Suprapubic skin (tissue), 4 donors: ENCODE results near the gene SLC7A9. TPM values are rescaled to one million over a fixed set of nuclear protein-coding genes. Genes with fewer than 3 reads are reported as not detected.

Experiments
- DNase-seq, 2 donors: peaks; one replicate each; pipeline ENCODE4 v3.0.0-alpha.2; 2019; ENCODE audit warnings: low spot score in 2 of 2
- H3K27ac ChIP-seq: fragments of 200-600 bp; sonication (generic); one replicate; pipeline ENCODE4 v1.5.1; 2019
- H3K27me3 ChIP-seq: fragments of 200-600 bp; sonication (generic); one replicate; pipeline ENCODE4 v1.5.1; 2019
- H3K36me3 ChIP-seq: fragments of 200-600 bp; sonication (generic); one replicate; pipeline ENCODE4 v1.5.1; 2019
- H3K4me1 ChIP-seq: fragments of 200-600 bp; sonication (generic); one replicate; pipeline ENCODE4 v1.5.1; 2019
- H3K4me3 ChIP-seq: fragments of 200-600 bp; sonication (generic); one replicate; pipeline ENCODE4 v1.5.1; 2019; ENCODE audit warnings: mild to moderate bottlenecking
- H3K9me3 ChIP-seq: fragments of 200-600 bp; sonication (generic); one replicate; pipeline ENCODE4 v1.5.1; 2019
- CTCF ChIP-seq, 2 donors: fragments of 200-600 bp in 1 of 2; fragments of 450-650 bp in 1 of 2; sonication (generic) in 1 of 2; IDR thresholded peaks; one replicate each; pipeline ENCODE4 v1.5.1; 2016 to 2019; ENCODE audit warnings: antibody characterized with exemption in 2 of 2, mild to moderate bottlenecking in 1 of 2, moderate library complexity in 1 of 2
- EP300 ChIP-seq: sonication (generic); formaldehyde crosslinking; IDR thresholded peaks from one replicate; pipeline ENCODE4 v1.6.1; 2017; ENCODE audit warnings: antibody characterized with exemption
- POLR2A ChIP-seq, 2 donors: fragments of 450-650 bp; IDR thresholded peaks; one replicate each; pipeline ENCODE4 v1.6.1; 2017; ENCODE audit warnings: antibody characterized with exemption in 2 of 2, mild to moderate bottlenecking in 2 of 2, moderate library complexity in 2 of 2
- POLR2AphosphoS5 ChIP-seq, 3 donors: sonication (generic); formaldehyde crosslinking; IDR thresholded peaks; one replicate each; pipeline ENCODE4 v1.6.1; 2017; ENCODE audit warnings: antibody characterized with exemption in 3 of 3
- WGBS: methylation state at CpG from one replicate; pipeline ENCODE4 v1.1.5; 2018; 5-methylcytosine and 5-hydroxymethylcytosine counted together
- total RNA-seq, 4 donors: library from RNA; depleted of rRNA; stranded (reverse); fragments of >200 nt; gene quantifications; one replicate each; pipeline ENCODE4 v1.1.0, GENCODE V29; 2016

SLC7A9 gene
- total RNA-seq, 4 donors from 2014 or later, result 0.40 to 1.7 (median 1.1) TPM; not detected in 1

GRCh38 chr19:32876919-32877285 is 7.3 kb upstream of the SLC7A9 start:
- H3K4me1 ChIP-seq, result no peaks in the 10 kb centered on the region
- H3K36me3 ChIP-seq, result peaks cover 24% of the 10 kb centered on the region
- H3K4me3 ChIP-seq, result no peak overlapping the region
- TF ChIP-seq EP300 (no peak), POLR2AphosphoS5 (IDR thresholded peaks at IDR 0.05) (no peak), CTCF (IDR thresholded peaks at IDR 0.05) (no peak), POLR2A (IDR thresholded peaks at IDR 0.05) (no peak)
- H3K27me3 ChIP-seq, result no peaks in the 10 kb centered on the region
- H3K9me3 ChIP-seq, result no peaks in the 10 kb centered on the region
- no peak for DNase-seq
- 87% methylated on average over 12 of the region's 12 CpGs for WGBS
- H3K27ac ChIP-seq, result no peak overlapping the region

- no peak overlapping the region for H3K27ac ChIP-seq
- DNase-seq, result no peak
- H3K4me1 ChIP-seq, result no peaks in the 10 kb centered on the region
- H3K36me3 ChIP-seq, result peaks cover 24% of the 10 kb centered on the region
- 84% methylated on average over 9 of the region's 9 CpGs for WGBS
- H3K9me3 ChIP-seq, result no peaks in the 10 kb centered on the region
- H3K4me3 ChIP-seq, result no peak overlapping the region
- no peaks in the 10 kb centered on the region for H3K27me3 ChIP-seq
- TF ChIP-seq POLR2A (IDR thresholded peaks at IDR 0.05), result no peak
- TF ChIP-seq CTCF (IDR thresholded peaks at IDR 0.05), result no peak
- TF ChIP-seq POLR2AphosphoS5 (IDR thresholded peaks at IDR 0.05), result no peak
- no peak for TF ChIP-seq EP300
These were observed 6.8 kb upstream of the SLC7A9 start for GRCh38 chr19:32876236-32876918.

GRCh38 chr19:32875428-32875827 is 5.9 kb upstream of the SLC7A9 start:
- Histone ChIP-seq H3K36me3 (peaks cover 24% of the 10 kb centered on the region), H3K27me3 (no peaks in the 10 kb centered on the region), H3K4me3 (no peak overlapping the region), H3K4me1 (no peaks in the 10 kb centered on the region), H3K27ac (no peak overlapping the region), H3K9me3 (no peaks in the 10 kb centered on the region)
- no peak for DNase-seq
- TF ChIP-seq POLR2A (IDR thresholded peaks at IDR 0.05) (no peak), CTCF (IDR thresholded peaks at IDR 0.05) (no peak), EP300 (no peak), POLR2AphosphoS5 (IDR thresholded peaks at IDR 0.05) (no peak)
- 64% methylated on average over 6 of the region's 7 CpGs for WGBS

GRCh38 chr19:32874605-32875004 is 5.0 kb upstream of the SLC7A9 start:
- no peaks in the 10 kb centered on the region for H3K27me3 ChIP-seq
- H3K4me1 ChIP-seq, result no peaks in the 10 kb centered on the region
- peaks cover 21% of the 10 kb centered on the region for H3K36me3 ChIP-seq
- H3K4me3 ChIP-seq, result no peak overlapping the region
- 92% methylated on average over 7 of the region's 9 CpGs for WGBS
- no peak for TF ChIP-seq EP300
- TF ChIP-seq POLR2AphosphoS5 (IDR thresholded peaks at IDR 0.05), result no peak
- no peak for TF ChIP-seq CTCF (IDR thresholded peaks at IDR 0.05)
- TF ChIP-seq POLR2A (IDR thresholded peaks at IDR 0.05), result no peak
- H3K27ac ChIP-seq, result no peak overlapping the region
- H3K9me3 ChIP-seq, result no peaks in the 10 kb centered on the region
- no peak for DNase-seq

- peaks cover 9% of the 10 kb centered on the region for H3K36me3 ChIP-seq
- no peaks in the 10 kb centered on the region for H3K4me1 ChIP-seq
- 82% methylated on average over 18 of the region's 18 CpGs for WGBS
- no peak for TF ChIP-seq EP300
- TF ChIP-seq CTCF (IDR thresholded peaks at IDR 0.05), result no peak
- TF ChIP-seq POLR2A (IDR thresholded peaks at IDR 0.05), result no peak
- no peak for TF ChIP-seq POLR2AphosphoS5 (IDR thresholded peaks at IDR 0.05)
- no peak overlapping the region for H3K4me3 ChIP-seq
- DNase-seq, result no peak
- H3K27ac ChIP-seq, result no peak overlapping the region
- H3K27me3 ChIP-seq, result no peaks in the 10 kb centered on the region
- H3K9me3 ChIP-seq, result no peaks in the 10 kb centered on the region
These were observed 3.8 kb upstream of the SLC7A9 start for GRCh38 chr19:32873247-32873959.
